OCI-LY1 (cell line): ENCODE data around the gene PNKP.

Experiments used
- H2AFZ ChIP-seq: fragments of 200-600 bp; sonication (generic), shearing (Covaris generic); 2 replicates; pipeline ENCODE4 v1.6.0; 2014; ENCODE audit warnings: antibody characterized with exemption, mild to moderate bottlenecking, low read length
- H3F3A ChIP-seq: fragments of 200-600 bp; sonication (generic), shearing (Covaris generic); 2 replicates; pipeline ENCODE4 v1.6.0; 2014; ENCODE audit warnings: mild to moderate bottlenecking, antibody characterized with exemption, low read length, moderate library complexity; ENCODE audit not compliant: insufficient read depth
- H3K27ac ChIP-seq: fragments of 200-600 bp; sonication (generic); 2 replicates; pipeline ENCODE4 v1.5.1; 2014; ENCODE audit warnings: low read length, mixed run types, mild to moderate bottlenecking, low read depth; ENCODE audit not compliant: poor library complexity, severe bottlenecking
- H3K27me3 ChIP-seq: fragments of 200-600 bp; sonication (generic); 2 replicates; pipeline ENCODE4 v1.6.0; 2014; ENCODE audit warnings: antibody characterized with exemption, mild to moderate bottlenecking, low read length, moderate library complexity; ENCODE audit not compliant: insufficient read depth
- H3K36me3 ChIP-seq: fragments of 200-600 bp; sonication (generic); 2 replicates; pipeline ENCODE4 v1.6.1; 2014; ENCODE audit warnings: mild to moderate bottlenecking, antibody characterized with exemption, low read length, moderate library complexity, mixed read lengths; ENCODE audit not compliant: insufficient read depth
- H3K4me1 ChIP-seq: fragments of 200-600 bp; sonication (generic); 2 replicates; pipeline ENCODE4 v1.5.1; 2014; ENCODE audit warnings: mild to moderate bottlenecking, low read length, moderate library complexity; ENCODE audit not compliant: insufficient read depth, severe bottlenecking
- H3K4me2 ChIP-seq: fragments of 200-600 bp; sonication (generic), shearing (Covaris generic); 2 replicates; pipeline ENCODE4 v1.6.1; 2014; ENCODE audit warnings: low read length
- H3K4me3 ChIP-seq: fragments of 200-600 bp; sonication (generic); 2 replicates; pipeline ENCODE4 v1.5.1; 2014; ENCODE audit warnings: low read length, low read depth, mild to moderate bottlenecking, mixed read lengths; ENCODE audit not compliant: poor library complexity, severe bottlenecking
- H3K79me2 ChIP-seq: fragments of 200-600 bp; shearing (Covaris generic); 2 replicates; pipeline ENCODE4 v1.6.1; 2016; ENCODE audit warnings: mixed run types, low read length, mixed read lengths; ENCODE audit not compliant: insufficient read depth
- H3K9ac ChIP-seq: fragments of 200-600 bp; sonication (generic), shearing (Covaris generic); 2 replicates; pipeline ENCODE4 v1.6.1; 2014; ENCODE audit warnings: mild to moderate bottlenecking, low read length, mixed read lengths
- H3K9me2 ChIP-seq: fragments of 200-600 bp; sonication (generic), shearing (Covaris generic); 2 replicates; pipeline ENCODE4 v1.6.1; 2014; ENCODE audit warnings: low read depth, mild to moderate bottlenecking, low read length, mixed read lengths
- H3K9me3 ChIP-seq: fragments of 200-600 bp; shearing (Covaris generic); 2 replicates; pipeline ENCODE4 v1.6.1; 2014; ENCODE audit warnings: low read length, mixed read lengths
- H4K20me1 ChIP-seq: fragments of 200-600 bp; sonication (generic), shearing (Covaris generic); 2 replicates; pipeline ENCODE4 v1.6.0; 2016; ENCODE audit warnings: mild to moderate bottlenecking, low read length; ENCODE audit not compliant: insufficient read depth
- EZH2 ChIP-seq: fragments of 200-600 bp; sonication (generic), shearing (Covaris generic); IDR thresholded peaks from 2 replicates; pipeline ENCODE4 v1.8.0; 2017; ENCODE audit warnings: borderline replicate concordance, mixed run types, mild to moderate bottlenecking, antibody characterized with exemption, low read length, moderate library complexity, mixed read lengths
- TF ChIP-seq, protein P1 (sequence below): fragments of 200-600 bp; sonication (generic), shearing (Covaris generic); IDR thresholded peaks from 2 replicates; pipeline ENCODE4 v1.5.1; 2017; ENCODE audit warnings: mild to moderate bottlenecking, antibody characterized with exemption, low read length, moderate library complexity, mixed read lengths

The PNKP gene

DNA sequence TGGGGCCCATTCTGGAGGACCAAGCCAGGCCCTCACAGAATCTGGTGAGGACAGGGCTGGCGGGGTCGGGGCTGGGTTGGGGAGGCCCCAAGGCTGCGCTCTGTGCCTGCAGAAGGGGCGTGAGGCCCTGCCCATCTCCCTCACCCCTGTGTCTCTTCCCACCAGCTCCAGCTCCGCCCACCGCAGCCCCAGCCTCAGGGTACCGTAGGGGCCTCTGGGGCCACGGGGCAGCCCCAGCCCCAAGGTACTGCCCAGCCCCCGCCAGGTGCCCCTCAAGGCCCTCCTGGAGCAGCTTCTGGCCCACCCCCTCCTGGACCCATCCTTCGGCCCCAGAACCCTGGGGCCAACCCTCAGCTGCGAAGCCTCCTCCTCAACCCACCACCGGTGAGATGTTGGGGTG lies 31.8 kb downstream of the PNKP start:
- no peaks in the 10 kb centered on the region for H4K20me1 ChIP-seq
- no peak overlapping the region for H3K4me3 ChIP-seq
- H3K79me2 ChIP-seq, result no peaks in the 10 kb centered on the region
- no peak overlapping the region for H3K27ac ChIP-seq
- H3K36me3 ChIP-seq, result peaks cover 99% of the 10 kb centered on the region
- H3F3A ChIP-seq, result peaks cover 7% of the 10 kb centered on the region; the same call in 1 of the 2 replicates
- no peak overlapping the region for H2AFZ ChIP-seq
- TF ChIP-seq, protein P1, sequence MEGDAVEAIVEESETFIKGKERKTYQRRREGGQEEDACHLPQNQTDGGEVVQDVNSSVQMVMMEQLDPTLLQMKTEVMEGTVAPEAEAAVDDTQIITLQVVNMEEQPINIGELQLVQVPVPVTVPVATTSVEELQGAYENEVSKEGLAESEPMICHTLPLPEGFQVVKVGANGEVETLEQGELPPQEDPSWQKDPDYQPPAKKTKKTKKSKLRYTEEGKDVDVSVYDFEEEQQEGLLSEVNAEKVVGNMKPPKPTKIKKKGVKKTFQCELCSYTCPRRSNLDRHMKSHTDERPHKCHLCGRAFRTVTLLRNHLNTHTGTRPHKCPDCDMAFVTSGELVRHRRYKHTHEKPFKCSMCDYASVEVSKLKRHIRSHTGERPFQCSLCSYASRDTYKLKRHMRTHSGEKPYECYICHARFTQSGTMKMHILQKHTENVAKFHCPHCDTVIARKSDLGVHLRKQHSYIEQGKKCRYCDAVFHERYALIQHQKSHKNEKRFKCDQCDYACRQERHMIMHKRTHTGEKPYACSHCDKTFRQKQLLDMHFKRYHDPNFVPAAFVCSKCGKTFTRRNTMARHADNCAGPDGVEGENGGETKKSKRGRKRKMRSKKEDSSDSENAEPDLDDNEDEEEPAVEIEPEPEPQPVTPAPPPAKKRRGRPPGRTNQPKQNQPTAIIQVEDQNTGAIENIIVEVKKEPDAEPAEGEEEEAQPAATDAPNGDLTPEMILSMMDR, result no peak
- TF ChIP-seq EZH2, result no peak
- no peaks in the 10 kb centered on the region for H3K4me1 ChIP-seq
- no peaks in the 10 kb centered on the region for H3K9me2 ChIP-seq
- H3K9ac ChIP-seq, result no peak overlapping the region
- no peaks in the 10 kb centered on the region for H3K9me3 ChIP-seq
- H3K27me3 ChIP-seq, result no peaks in the 10 kb centered on the region
- no peak overlapping the region for H3K4me2 ChIP-seq

DNA sequence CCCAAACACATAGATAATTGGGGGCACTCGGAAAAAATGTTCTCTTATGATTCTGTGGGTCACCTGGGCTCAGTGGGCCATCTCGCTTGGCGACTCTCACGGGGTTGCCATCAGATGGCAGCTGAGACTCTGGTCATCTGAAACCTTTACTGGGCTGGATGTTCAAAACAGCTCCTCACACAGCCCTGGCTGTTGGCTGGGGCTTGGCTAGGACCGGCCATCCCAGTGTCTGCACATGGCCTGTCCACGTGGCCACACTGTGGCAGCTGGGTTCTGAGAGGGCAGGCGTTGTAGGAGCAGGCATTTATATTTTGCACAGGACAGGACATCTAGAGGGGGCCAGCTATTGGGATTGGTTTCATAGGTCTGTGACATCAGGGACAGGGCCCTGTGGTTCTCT lies 33.8 kb downstream of the PNKP start:
- Histone ChIP-seq H4K20me1 (no peaks in the 10 kb centered on the region), H3F3A (0 out of 2 replicates have a peak, but pooled peaks cover 7% of the 10 kb centered on the region), H3K9me2 (no peaks in the 10 kb centered on the region), H3K36me3 (peaks cover 100% of the 10 kb centered on the region), H3K9ac (no peak overlapping the region), H3K4me3 (no peak overlapping the region), H3K27me3 (no peaks in the 10 kb centered on the region), H3K27ac (no peak overlapping the region), H3K9me3 (no peaks in the 10 kb centered on the region), H3K4me2 (no peak overlapping the region), H3K4me1 (peaks cover 8% of the 10 kb centered on the region), H3K79me2 (no peaks in the 10 kb centered on the region), H2AFZ (no peak overlapping the region)
- TF ChIP-seq, protein P1, result no peak
- no peak for TF ChIP-seq EZH2

DNA sequence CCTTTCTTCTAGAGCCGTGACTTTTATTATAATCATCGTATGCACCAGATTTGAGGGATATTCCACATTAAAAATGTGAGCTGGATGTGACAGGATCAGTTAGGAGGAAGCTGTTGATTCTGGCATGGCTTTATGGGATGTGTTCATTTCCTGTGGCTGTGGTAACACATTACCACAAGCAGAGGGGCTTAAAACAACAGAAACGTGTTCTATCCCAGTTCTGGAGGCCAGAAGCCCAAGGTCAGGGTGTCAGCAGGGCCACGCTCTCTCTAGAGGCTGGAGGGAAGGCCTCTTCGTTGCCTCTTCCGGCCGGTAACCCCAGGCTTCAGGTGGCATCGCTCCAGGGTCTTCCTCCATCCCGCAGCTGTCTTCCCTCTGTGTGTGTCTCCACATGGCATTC lies 34.8 kb downstream of the PNKP start:
- no peak overlapping the region for H3K27ac ChIP-seq
- TF ChIP-seq, protein P1, result no peak
- TF ChIP-seq EZH2, result no peak

More for the DNA sequence above, 34.8 kb downstream of the PNKP start:
- H3K4me3 ChIP-seq, result no peak overlapping the region
- peaks cover 19% of the 10 kb centered on the region for H3K4me1 ChIP-seq
- no peaks in the 10 kb centered on the region for H3K79me2 ChIP-seq
- no peaks in the 10 kb centered on the region for H3K9me2 ChIP-seq
- no peak overlapping the region for H2AFZ ChIP-seq
- no peak overlapping the region for H3K9ac ChIP-seq
- no peak overlapping the region for H3K4me2 ChIP-seq
- peaks cover 98% of the 10 kb centered on the region for H3K36me3 ChIP-seq
- no peaks in the 10 kb centered on the region for H3K9me3 ChIP-seq
- no peaks in the 10 kb centered on the region for H3F3A ChIP-seq
- H4K20me1 ChIP-seq, result no peaks in the 10 kb centered on the region
- H3K27me3 ChIP-seq, result no peaks in the 10 kb centered on the region
